Transverse colon (tissue), 4 donors: ENCODE data around the gene PTPRS.

ENCODE experiments used
- EP300 ChIP-seq: sonication (generic); formaldehyde crosslinking; IDR thresholded peaks from one replicate; pipeline ENCODE4 v1.6.1; 2017; ENCODE audit warnings: antibody characterized with exemption, low read depth
- POLR2AphosphoS5 ChIP-seq, 3 donors: sonication (generic); formaldehyde crosslinking; IDR thresholded peaks; one replicate each; pipeline ENCODE4 v1.6.1; 2016; ENCODE audit warnings: antibody characterized with exemption in 3 of 3
- TF ChIP-seq, protein P1 (sequence below), 5 experiments: fragments of 200-600 bp in 3 of 5; fragments of 450-650 bp in 2 of 5; sonication (generic) in 3 of 5; IDR thresholded peaks; 1 replicate in 2 of 5; 2 replicates in 3 of 5; pipeline ENCODE4 v1.5.1; 2016 to 2017; ENCODE audit warnings: antibody characterized with exemption in 5 of 5, inconsistent platforms in 3 of 5, mild to moderate bottlenecking in 2 of 5, moderate library complexity in 1 of 5

DNA sequence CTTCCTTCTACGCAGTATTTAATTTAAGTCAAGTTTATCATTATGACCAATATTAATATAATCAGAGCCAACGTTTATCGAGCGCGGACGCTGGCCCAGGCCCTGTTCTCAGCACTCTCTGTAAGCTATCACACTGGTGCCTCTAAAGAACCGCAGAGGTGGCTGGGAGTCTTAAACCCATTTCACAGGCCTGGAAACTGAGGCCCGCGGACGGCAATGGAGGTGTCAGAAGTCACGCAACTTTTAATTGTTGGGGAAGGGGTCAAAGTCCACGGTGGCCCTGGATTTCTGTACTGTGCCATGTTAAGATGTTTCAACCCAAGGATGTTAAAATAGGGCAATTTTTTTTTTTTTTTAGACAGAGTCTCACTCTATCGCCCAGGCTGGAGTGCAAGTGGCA is 8.8 kb downstream of the PTPRS start:
- TF ChIP-seq, protein P1, sequence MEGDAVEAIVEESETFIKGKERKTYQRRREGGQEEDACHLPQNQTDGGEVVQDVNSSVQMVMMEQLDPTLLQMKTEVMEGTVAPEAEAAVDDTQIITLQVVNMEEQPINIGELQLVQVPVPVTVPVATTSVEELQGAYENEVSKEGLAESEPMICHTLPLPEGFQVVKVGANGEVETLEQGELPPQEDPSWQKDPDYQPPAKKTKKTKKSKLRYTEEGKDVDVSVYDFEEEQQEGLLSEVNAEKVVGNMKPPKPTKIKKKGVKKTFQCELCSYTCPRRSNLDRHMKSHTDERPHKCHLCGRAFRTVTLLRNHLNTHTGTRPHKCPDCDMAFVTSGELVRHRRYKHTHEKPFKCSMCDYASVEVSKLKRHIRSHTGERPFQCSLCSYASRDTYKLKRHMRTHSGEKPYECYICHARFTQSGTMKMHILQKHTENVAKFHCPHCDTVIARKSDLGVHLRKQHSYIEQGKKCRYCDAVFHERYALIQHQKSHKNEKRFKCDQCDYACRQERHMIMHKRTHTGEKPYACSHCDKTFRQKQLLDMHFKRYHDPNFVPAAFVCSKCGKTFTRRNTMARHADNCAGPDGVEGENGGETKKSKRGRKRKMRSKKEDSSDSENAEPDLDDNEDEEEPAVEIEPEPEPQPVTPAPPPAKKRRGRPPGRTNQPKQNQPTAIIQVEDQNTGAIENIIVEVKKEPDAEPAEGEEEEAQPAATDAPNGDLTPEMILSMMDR (IDR thresholded peaks at IDR 0.05): no peak
- TF ChIP-seq POLR2AphosphoS5 (IDR thresholded peaks at IDR 0.05) (no peak), EP300 (no peak)
